GM21515 (cell line): Measurements from ENCODE around the gene RAPGEF5.
A peak's percentile ranks its signal among the peaks of the same experiment; 100 is the strongest.

Source experiments
- ATAC-seq: cut with Tn5 transposase; IDR thresholded peaks from one replicate; pipeline ENCODE4 v1.9.1; 2021; ENCODE audit not compliant: unreplicated experiment

RAPGEF5 gene

DNA sequence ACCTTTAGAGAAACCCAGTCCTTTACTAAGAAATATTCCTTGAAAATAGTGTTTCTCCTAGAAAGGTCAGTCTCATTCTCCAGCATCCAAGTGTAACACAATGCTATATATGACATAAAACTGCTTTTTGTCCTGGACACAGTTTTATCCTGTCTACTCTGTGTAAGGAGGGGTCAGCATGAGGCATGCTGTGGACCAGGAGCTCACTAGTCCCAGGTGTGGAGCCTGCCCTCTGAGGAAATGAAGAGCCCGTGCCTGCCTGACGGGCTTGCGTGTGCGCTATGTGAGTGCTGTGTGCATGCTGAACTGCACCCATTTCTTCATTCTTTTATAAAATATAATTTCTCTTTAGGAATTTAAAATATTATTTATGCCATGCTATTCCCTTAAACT, 228.4 kb downstream of the RAPGEF5 start:
- ATAC-seq, result no peak

DNA sequence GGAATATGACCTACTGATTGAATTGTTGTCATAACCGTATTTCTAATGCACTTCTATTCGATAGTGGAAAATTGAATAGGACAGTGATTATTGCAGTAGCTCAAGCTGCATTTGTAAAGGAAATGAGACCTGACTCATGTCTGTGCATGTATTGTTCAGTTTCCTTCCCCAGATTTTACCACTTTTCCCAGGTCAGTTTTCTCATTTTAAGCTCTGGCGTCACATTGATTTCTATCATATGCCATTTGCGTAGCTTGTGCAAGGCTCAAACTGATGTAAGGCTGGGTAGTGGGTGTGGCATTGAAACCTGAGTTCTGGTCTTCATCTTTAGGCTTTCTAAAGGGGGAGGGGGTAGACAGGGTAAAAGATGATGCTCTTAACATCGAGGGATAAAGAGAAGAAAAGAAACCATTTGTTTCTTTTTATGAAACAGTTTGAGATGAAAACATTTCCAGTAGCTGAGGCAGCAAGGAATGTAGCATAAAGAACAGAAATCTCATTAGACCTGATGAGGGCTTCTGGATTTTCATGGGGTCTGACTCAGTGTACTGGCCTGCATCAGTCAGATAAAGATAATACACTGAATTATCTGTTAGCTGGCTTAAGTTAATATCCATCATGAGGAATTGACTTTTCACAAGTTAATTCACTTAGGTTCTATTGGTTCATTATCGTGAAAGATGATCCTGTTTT, 229.0 kb downstream of the RAPGEF5 start:
- no peak for ATAC-seq

DNA sequence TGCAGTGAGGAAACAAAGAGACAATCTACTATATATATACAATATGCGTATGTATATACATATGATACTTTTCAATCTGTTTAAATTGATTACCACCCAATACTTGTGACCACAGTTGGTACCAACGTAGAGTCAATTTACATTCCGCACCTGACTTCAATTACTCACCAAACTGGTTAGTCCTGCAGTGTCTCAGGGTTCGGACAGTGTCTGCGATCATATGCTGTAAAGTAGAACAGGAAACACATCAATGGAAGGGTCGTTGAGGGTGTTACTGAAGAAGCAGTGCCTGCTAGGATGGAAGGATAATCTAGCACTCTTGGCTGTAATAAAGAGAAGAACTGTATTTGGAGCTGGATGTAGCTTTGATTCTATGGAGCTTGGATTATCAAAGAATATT, 231.5 kb downstream of the RAPGEF5 start:
- ATAC-seq, result no peak

DNA sequence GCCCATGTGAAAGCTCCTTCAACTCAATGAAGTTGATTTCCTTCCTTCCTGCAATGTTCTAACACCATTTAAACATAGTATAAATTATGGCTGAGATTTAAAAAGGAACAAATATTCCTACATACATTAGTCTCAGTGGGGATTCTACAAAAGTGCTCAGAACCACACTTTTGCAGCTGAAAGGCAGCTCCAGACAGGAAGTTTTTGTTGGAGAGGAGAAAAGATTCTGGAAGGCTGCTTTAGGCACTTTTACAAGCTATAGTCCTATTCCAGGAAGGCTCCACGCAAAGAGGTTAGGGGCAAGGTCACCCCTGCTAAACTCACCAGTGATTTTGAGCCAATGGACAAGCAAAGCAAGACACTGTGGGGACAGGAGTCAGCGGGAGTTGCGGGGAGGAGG, 232.0 kb downstream of the RAPGEF5 start:
- ATAC-seq, result no peak

DNA sequence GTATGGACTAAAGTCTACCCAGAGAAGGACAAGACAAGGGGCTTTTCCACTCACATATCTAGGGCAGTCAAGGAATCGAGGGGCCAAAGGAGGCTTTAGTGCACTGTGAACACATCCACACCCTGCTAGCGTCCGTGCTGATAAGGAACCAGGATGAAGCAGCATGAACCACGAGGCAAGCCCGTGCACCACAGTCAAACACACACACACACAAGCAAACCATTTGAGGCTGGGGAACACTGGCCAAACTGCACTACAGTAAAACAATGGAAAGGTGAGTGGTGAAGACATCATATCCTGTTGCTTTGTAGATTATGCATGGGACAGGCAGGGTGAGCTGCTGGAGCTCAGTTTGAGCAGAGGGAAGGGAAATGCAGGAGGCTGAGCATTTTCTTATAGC, 233.8 kb downstream of the RAPGEF5 start:
- ATAC-seq, result no peak

DNA sequence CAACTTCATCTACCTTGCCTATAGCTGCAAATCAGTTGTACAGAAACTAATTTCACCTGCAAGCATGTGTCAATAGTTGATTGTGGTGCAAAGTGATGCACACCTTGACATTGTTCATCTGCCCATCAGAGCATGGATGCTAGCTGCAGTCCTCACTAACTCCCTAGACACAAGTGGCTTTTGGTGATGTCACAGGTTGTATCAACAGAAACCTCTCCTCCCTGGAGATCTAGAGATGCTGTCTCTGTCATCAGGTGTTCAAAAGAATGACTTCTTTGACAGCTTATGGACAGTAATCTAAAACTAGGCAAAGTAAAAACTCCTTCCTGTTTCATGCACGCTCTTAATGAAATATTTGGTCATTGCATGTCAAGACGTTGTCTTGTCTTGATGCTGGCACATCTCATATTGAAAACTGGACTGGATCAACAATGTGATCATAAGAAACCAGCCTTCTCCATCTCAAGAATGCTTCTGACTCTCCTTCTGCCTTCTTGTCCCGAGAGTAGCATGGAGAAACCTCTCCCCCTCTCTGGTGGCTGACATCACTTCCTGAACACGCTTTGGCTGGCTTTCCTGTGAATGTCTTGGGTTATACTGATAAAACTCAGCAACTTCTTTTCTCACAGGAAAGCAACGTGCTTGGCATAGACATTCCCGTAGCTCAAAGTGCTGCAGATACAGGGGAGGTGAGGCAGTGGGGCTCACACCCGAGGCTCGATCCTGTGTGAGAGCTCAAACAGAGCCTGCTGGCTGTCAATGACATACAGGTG, 235.1 kb downstream of the RAPGEF5 start:
- no peak for ATAC-seq

DNA sequence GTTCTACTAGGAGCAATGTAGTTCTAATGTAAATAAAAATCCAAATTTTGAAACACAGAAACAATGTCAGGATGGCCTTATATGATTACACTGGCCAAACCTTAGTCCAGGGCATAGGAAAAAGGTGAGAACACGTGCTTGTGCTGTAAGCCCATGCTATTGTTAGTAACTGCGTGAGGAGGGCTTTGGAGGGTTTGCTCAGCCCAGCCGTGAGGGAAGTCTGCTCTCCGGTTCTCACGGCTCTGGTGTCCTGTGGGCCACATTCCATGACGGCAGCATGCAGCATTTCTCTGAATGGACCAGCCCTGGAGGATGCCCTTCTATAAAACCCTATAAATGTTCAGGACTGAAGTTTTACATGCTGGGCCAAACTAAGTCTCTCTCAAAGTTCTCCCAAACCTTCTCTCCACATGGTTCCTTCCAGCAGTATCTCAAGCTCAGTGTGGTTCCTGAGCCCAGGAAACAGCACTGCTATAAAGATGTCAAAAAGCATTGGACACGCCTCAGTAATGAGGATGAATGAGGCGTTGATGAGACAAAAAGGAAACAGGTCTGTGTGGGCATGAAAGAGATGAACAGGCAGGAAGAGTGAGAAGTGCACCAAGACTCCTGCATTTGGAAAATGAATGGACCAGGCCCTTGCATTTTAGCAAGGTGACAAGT, 236.4 kb downstream of the RAPGEF5 start:
- no peak for ATAC-seq

DNA sequence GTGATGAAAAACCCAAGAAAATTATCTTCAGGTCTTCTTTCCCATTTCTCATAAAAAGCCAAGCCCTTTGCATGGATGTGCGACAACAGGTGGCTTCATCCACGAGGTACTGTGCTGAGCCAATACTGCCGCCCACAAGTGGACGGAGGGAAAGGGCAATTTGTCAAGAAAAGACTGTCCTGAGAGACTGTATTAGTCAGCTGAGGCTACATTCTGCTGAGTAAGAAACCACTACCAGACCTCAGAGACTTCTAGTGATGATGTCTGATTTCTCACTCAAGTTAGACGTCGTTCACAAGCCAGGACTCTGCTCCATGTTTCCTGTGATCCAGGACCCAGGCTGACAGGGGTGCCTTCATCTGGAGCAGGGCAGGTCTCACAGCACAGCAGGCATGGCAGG, 239.7 kb downstream of the RAPGEF5 start:
- no peak for ATAC-seq

DNA sequence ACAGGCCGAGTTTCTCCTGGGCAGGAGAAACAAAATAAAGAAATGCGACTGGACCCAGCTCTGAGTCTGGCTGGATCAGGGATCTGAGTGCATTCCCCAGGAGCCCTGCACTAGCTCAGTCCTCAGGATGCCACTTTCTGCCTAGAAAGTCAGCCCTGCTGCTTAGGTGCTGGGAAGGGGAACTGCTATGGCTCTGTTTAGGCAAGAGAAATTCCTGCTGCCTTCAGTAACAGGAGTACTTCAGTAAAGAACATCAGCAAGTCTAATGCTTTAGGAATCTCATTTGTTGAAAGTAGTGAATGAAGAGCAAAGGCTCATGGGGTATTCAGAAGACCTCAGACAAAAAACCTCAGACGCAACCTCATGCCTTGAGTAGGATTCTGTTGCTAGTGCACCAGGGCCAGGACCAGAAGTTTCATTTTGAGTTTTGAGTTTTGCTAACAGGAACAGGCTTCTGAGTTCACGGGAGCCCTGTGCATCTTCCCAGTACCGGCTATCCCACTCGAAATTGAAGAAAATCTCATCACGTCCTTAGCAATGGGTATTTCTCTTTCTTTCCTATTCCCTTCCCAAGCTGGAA, 240.4 kb downstream of the RAPGEF5 start:
- ATAC-seq, result no peak

DNA sequence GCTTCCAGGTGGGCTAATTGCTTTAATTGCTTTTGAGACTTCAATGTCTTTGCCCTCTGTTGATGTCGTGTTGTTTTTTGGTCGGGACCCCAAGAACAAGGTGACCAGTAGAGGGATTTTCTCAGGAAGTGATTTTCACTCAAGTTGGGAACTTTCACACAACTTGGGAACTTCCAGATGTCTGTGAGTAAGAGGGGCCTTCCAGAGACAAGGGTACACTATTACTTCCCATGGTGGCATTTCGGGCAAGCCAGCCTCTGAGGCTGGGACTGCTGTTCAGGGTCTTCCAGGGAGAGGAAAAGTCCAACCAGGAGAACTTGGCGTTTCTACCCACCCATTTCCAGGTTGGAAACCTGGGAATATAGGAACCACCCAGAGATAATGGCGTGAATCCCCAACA, 241.3 kb downstream of the RAPGEF5 start:
- ATAC-seq, result no peak

DNA sequence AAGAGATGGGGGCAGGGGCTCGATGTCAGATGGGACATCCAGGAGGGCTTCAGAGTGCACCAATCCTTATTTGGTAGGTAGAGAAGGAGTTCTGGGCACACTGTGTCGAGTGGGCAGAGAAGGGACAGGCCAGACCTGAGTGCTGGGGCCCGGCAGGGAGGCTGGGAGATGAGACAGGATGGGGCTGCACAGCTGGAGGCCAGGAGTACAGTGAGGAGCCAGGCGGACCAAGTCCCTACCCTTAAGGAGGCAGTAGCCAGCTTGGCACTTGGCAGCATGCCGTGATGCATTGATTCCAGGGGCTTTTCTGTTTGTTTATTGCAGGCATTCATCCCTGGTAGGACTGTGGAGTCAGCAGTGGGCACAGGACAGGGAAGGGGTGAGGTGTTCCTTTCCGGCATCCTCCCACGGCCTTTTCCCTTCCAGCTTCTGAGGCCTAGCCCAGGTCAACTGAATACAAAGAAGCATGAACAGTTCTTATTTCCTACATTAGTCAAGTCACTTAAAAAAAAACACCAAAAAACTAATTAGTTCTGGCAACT, 242.4 kb downstream of the RAPGEF5 start:
- no peak for ATAC-seq

DNA sequence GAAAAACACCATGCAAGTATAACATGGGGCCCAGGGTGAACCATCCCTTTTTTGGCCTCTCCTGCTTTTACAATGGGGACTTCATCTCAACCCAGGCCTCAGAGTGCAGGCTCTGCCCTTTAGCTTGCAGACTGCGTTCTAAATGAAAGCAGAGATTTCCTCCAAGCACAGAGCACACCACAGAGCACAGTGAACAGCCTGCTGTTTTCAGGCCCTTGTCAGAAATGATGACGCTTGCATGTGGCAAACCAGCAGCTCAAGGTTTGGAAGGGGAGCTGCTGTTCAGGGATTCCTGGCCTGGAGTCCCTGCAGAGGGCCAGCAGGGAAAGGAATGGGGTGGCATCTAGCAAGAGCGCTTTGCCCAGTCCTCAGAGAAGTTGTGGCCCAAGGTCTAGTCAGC, 243.9 kb downstream of the RAPGEF5 start:
- ATAC-seq, result no peak

DNA sequence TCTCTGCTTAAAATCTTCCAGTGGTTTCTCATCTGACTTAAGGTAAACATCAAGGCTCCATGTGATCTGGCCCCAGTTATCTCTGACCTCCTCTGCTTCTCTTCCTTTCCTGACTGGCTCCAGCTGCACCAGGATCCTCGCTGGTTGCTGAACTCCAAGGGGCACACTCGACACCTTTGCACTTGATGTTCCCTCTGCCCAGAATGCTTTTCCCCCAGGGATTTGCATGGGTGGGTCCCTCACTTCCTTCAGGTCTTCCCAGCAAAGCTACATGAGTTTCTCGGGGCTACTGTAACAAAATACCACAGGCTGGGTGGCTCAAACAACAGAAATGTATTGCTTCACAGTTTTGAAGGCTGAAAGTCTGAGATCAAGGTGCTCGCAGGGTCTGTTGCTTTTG, 245.3 kb downstream of the RAPGEF5 start:
- ATAC-seq, result no peak

DNA sequence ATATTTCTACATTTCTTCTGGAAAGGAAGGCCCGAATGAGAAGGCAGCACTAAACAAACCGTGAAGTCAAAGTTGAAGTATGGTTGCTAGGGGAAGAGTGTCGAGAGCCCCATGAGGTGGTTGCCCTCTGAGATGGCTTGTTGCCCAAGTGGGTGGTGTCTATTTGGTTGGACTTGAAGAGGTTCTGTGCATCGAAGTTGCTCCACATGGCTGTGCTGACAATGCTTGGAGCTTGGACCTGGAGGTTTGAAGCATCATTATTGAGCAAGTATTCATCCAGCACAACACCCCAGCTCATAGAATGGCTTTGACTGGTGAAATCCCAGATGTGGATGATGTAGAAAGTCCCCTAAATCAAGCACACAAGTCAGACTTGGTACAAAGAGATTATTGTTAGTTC, 246.1 kb downstream of the RAPGEF5 start:
- no peak for ATAC-seq

DNA sequence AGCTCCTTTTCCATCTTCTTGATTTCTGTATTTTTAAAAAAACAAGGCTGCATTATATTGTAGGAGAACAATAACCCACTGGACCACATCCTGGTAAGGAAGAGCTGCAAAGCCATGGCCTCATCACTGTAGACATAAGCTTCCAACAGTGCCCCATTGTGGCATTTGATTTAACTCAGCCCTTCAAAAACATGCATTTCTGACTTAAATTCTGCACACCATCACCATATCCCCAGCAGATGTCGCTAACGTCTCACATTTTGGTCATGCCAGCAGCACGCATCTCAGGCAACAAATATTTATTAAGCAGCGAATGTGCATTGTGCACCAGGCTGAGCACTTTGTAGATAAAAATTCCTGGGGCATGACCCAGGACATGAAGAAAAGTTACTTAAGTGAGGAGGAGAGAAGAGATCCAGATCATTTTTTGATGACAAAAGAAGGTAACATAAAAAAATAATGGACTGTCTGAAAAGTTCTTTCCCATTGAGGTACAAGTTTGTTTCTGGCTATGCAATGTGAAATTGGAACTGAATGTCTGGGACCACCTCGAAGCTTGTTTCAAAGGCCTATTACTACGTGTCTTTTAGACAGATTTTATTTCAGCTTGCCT, 246.6 kb downstream of the RAPGEF5 start:
- peak; percentile 67 for ATAC-seq

DNA sequence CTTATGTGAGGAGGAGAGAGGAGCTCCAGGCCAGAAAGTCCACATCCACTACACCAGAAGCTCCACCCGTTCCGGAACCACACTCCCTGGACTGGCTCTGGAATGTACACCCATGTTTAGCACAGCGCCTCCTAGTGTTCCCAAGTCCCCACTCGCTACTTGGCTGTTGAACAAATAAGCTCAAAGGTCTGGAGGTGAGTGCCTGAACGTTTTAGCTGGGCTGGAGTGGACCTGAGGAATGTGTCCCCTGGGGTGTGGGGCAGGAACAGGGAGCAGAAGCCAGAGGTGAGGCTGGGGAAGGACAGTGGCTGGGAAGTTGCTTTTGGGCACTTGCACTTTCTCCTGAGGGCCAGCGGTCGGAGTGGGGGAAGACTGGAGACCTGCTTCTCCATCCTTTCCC, 247.2 kb downstream of the RAPGEF5 start:
- ATAC-seq, result no peak

DNA sequence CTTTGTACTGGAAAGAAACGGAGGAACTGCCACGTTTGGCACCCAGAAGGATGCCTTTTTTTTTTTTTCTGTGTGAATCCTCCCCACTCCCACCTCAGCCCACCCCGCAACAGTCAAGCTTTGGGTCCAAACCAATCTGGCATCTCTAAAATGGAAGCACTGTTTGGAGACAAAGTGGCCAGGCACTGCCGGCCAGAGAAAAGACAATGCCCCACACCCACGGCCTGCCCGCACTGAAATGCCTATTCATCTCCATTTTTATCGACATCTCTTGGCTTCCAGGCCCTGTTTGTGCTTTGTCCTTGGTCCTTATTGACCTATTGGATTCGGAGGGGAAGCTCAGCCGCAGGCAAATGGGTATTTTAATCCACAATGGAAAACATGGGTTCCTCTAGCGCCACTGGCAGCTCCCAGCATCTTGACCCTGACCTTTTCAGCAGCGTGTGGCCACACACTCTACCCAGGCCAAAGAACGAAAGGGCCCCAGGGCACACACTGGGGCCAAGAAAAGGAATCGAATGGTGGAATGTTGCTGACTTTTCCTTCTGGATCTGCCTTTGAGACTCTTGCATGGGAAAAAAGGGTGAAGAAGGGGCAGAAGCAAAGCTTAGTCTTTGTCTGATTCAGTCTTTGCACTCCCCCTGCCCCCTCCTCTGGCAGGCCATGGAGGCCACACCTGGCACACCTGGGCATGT, 248.7 kb downstream of the RAPGEF5 start:
- ATAC-seq, result no peak

DNA sequence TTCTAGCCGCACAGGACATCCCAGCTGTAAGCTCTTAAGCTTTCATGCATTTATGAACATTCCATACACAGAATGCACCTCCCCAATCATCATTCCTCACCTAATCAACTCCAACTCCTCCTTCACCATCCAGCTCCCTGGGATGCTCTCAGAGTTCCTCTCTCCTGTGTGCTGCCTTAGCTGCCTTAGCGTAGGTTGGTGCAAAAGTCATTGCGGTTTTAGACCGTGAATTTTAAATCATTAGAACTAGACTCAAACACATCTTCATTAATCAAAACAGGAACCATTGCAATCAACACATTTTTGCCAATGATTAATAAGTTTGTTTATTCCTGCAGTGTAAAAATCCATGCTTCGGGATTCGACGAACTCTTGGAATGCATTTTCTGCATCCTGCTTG, 251.4 kb downstream of the RAPGEF5 start:
- ATAC-seq, result no peak

DNA sequence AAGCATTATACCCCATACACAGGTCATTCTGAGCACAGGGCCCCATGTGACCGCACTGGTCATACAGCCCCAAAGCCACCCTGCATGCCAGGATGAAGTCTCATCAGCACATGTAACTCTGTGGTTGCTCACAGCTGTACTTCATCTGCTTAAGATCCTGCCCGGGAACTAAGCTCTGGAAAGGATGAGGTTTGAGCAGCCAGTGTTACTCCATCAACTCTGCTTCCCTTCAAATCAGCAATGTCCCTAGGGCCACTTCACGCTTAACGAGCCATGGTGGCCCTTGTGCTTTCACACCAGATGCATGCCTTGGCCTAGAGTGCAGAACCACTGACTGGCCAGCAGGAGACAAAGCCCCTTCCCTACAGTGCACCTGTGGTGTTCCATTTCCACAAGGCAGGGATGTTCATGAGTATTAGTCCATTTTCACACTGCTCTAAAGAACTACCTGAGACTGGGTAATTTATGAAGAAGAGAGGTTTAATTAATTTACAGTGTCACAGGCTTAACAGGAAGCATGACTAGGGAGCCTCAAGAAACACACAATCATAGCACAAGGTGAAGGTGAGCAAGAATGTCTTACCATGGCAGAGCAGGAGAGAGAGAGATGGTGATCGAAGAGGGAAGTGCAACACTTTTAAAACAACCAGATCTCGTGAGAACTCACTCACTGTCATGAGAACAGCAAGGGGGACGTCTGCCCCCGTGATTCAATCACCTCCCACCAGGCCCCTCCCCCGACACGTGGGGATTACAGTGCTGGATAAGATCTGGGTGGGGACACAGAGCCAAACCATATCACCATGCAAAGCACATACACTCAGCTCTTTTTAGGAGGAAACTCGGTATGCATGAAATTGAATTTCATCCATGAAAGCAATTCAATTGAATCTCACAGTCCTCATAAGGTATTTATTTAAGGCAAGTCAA, 262.3 kb downstream of the RAPGEF5 start:
- ATAC-seq, result no peak
